GM21528 (cell line): Measurements from ENCODE around the gene BBLN.

Experiments used
- ATAC-seq: cut with Tn5 transposase; IDR thresholded peaks from one replicate; pipeline ENCODE4 v1.9.1; 2021; ENCODE audit warnings: mild to moderate bottlenecking, moderate library complexity; ENCODE audit not compliant: unreplicated experiment, low FRiP score

The BBLN gene

GRCh38 chr9:128144239-128145181 is 15.6 kb upstream of the BBLN start:
- ATAC-seq = no peak

- ATAC-seq = no peak
Measured at GRCh38 chr9:128145536-128145935, 14.5 kb upstream of the BBLN start.

- no peak for ATAC-seq
Measured at GRCh38 chr9:128145951-128146351, 14.1 kb upstream of the BBLN start.

DNA sequence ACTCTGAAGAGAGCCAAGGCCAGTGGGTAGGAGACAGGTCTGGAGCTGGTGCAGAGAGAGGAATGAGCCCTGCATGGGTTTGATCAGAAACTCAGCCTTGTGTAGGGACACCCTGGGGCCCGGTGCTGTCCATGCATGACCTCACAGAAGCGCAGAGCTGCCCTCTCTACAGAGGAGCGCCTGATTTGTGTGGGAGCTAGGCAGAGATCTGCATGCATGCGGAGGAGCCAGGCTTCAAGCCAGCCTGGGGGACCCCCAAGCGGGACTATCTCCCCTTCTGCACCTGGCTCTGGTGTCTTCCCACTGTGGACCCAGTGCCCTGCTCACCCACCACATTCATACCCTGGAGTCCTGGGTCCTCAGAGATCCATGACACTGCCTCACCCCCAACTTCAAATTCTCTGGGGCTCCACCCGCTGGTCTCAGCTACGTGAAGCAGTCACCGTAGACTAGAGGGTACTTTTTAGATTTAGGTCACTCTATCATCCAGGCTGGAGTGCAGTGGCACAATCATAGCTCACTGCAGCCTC is 13.4 kb upstream of the BBLN start:
- no peak for ATAC-seq

DNA sequence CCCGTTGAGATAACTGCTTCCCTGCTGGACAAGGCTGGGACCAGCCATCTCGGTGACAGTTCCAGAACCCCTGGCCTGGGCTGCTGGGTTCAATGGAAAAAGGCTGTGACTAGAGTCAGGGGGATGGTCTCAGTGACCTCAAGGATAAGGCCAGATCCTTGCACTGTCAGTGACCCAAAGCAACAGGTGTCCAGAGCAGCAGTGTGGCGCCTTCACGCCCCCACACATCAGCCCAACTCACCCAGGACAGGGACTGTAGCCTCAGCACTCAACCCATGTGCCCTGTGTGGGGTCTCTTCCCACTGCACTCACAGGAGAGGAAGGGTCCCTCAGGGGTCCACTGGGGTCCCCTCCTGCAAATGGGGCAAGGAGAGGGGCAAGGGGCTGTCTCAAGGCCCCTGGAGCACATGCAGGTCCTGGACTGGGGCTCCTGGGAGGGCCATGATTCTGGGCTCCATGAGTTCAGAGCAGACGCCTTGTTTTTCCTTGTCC is 11.5 kb upstream of the BBLN start:
- no peak for ATAC-seq

DNA sequence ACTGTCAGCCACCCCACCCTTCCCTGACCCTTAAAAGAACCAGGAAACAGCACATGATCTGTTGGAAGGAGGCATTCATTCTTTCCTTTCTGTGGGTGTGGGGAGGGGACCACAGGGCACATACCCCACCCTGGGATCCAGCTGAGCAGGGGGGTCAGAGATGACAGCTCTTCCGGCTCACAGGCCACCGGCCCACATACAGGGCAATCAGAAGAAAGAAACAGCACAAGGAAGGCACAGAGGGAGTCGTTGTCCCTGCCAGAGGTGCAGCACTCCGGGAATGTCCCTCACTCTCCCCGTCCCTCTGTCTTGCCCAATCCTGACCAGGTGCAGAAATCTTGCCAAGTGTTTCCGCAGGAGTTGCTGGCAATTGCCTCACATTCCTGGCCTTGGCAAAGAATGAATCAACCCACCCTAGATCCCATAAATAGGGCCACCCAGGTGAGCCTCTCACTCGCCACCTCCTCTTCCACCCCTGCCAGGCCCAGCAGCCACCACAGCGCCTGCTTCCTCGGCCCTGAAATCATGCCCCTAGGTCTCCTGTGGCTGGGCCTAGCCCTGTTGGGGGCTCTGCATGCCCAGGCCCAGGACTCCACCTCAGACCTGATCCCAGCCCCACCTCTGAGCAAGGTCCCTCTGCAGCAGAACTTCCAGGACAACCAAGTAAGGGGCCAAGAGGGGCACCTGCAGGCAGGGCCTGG is 10.9 kb upstream of the BBLN start, which contains the start of gene LCN2:
Gene LCN2 (plus strand): TSS at position 453 of the 701 bp plus-strand sequence. CDS start 73 bp downstream, at position 526.
- ATAC-seq = no peak

DNA sequence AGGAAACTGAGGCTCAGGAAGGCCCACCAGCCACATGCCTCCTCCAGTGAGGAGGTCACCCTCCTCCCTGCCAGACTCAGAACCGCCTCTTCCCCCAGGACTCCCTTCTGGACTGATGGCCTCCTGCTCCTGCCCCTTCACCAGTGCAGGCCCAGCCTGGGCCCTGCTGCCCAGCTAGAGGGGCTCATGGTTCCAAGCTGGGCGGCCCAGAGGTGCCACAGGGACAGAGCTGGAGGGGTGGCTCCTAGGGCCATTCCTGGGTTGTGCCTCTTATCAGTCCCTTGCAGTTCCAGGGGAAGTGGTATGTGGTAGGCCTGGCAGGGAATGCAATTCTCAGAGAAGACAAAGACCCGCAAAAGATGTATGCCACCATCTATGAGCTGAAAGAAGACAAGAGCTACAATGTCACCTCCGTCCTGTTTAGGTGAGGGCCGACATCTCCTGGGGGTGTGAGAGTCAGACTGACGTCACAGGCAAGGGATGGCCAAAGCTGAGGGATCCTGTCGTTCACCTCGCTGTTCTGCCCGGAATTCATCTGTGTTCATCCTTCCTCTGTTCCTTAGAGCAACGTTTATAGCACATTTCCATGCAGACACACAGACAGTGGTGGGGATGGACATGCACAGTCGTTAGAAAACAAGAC is 10.0 kb upstream of the BBLN start:
- no peak for ATAC-seq

DNA sequence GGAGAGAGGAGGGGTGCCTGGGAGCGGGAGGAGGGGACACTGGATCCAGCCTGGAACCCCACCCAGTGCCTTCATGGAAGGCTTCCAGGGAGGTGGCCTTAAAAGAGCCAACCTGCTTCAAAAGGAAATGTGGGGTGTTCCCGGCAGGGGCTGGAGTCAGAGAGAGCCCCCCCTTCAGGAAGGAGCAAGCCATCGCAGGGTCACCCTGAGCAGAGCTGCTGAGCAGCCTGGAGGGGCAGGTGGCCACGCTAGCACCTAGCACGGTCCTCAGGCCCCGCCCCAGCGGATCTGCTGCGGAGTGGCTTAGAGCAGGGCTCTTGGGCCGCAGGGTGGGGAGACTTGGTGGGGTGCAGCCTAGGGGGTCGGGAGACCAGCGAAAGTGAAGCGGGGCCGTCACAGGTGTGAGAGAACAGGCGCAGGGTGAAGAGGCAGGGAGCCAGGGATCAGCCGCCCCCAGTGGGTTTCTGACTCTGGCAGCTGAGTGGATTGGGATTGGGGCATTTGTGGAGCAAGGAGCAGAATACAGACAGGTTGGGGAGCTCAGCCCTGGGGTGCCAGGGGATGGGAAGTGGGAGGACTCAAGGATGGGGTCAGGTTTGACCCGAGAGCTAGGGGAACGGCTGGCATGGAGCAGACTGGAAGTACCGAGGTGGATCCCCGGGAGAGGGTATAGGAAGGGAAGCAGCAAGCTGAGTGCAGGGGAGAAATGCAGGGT is 9.3 kb upstream of the BBLN start:
- ATAC-seq = no peak

GRCh38 chr9:128151309-128152132 is 8.5 kb upstream of the BBLN start:
- ATAC-seq = no peak

- ATAC-seq = no peak
Measured at GRCh38 chr9:128152133-128153059, 7.7 kb upstream of the BBLN start.

- ATAC-seq = no peak
Measured at GRCh38 chr9:128153060-128153946, 6.8 kb upstream of the BBLN start.

DNA sequence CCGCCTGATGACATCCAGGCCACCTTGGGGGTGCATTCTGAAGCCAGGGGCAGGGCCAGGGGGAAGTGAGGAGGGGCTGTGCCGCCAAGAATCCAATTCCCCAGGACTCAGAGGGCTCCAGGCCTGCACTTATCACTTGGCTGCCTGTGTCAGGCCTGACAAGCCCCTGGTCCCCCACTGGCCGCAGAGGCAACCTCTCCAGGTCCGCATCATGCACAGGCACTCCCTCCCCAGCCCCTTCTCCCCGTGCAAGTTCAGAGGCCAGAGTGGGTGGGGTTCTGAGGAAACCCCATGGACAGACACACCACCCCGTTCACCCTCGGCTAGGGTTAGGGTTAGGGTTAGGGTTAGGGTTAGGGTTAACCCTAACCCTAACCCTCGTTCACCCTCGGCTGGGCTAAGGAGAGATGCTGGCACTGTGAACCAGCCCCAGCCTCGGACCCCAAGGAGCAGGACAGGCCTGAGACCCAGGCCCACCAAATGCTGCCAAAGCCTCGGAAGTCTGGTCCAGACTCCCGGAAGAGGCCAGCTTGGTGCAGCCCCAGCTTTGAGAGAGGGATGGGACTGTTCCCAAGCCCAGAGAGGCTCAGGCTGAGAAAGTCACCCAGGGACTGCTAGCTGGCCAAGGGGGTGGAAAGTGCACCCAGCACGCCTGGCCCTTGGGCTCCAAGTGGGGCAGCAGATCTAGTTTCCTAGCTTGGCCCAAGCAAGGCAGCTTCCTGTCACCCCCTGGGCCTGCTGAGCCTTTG is 5.9 kb upstream of the BBLN start:
- no peak for ATAC-seq

GRCh38 chr9:128155736-128156500 is 4.1 kb upstream of the BBLN start:
- ATAC-seq = no peak

GRCh38 chr9:128159522-128159783 is 612 bp upstream of the BBLN start:
- no peak for ATAC-seq

GRCh38 chr9:128160603-128160987 is 530 bp downstream of the BBLN start:
- ATAC-seq = peak; percentile 11
